HG03103 (cell line): ENCODE data around the gene SLC25A22.

Experiments
- ATAC-seq: cut with Tn5 transposase; IDR thresholded peaks from one replicate; pipeline ENCODE4 v1.9.1; 2021; ENCODE audit warnings: low read depth; ENCODE audit not compliant: unreplicated experiment

SLC25A22 gene

GRCh38 chr11:798093-798713, at the start of gene SLC25A22:
TSS of gene SLC25A22 (minus strand) at chr11:798281. CDS start at chr11:795006, 3,275 bp downstream.
- ATAC-seq = peak; percentile 54

DNA sequence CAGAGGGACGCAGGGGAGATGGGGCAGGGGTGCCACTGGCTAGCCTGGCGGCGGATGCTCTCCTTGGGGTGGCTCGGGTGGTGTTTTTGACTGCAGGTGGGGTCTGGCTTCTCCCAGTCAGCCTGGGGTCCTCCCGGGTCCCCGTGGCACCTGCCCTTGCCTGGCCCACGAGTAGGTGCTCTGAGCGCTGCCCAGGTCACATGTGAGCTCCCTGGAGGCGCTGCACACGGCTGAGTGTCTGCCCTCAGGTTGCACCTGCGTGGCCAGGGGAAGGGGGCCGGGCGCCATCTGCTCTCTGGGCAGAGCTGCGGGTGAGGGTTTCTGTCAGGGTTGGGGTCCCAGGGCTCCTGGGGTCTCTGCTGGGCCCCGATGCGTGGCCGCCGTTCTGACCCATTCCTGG, 49.8 kb upstream of the SLC25A22 start:
- no peak for ATAC-seq

DNA sequence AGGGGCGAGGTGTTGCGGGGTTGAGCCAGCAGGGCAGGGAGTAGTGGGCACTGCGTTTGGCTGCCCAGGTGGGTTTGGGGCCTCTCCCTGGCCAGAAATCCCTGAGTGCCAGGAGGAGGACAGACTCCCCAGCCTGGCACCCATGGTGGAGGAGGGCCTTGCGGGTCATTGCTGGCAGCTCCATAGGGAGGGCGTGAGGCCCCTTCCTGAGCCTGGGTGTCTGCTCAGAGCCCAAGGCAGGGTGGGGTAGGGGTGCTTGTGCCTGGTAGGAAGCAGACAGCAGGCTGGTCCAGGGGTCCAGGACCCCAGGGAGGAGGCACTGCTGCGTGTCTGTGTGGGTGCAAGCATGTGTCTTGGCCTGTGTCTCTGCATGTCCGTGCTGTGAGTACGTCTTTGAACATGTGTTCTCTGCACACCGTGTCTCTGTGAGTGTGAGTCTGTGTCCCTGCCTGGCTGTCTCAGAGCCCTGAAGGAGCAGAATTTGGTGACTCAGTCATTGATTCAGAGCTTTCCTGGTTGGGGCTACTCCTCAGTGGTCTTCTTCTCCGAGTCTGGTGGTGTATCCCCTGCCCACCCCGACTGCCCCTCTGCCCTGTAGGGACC, 48.5 kb upstream of the SLC25A22 start:
- no peak for ATAC-seq

GRCh38 chr11:845872-846495, 47.9 kb upstream of the SLC25A22 start:
- ATAC-seq = no peak

DNA sequence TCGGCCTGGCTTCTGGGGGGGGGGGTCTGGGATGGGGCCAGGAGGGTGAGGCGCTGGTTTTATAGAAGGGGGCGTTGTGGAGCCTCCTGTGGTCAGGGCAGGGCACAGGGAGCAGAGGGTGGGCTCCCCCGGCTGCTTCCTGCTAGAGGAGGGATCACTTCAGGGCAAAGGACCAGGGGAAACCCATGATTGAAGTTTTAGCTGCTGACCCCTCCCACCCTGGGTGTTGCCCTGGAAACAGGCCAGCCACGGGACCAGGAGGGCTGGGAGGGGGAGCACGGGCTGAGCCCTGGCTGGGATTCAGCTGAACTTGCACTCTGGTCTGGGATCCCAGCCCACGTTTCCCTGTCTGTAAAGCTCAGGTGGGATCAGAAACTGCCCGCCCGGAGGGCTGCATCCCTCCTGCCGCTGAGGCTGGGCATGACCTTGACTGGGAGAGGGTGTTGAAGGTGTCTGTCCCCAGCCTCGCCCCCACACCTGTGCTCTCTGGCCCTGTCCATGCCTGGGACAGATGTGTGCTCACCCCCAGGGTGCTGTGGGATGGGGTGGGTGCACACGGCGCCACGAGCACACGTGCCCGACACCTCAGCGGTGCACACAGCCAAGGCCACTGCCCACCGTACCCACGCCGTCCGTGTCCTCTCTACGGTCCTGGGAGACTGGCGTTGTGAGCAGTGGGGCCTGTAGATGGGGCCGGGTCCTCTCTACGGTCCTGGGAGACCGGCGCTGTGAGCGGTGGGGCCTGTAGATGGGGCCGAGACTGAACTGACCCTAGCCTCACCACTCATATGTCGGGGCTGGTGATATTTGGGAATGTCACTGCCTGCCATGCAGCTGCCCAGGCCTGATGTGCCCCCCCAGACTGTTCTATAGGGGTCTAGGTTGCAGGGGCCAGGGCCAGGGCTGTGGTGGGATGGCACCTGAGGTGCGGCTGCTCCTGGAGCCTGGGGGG, 46.9 kb upstream of the SLC25A22 start:
- ATAC-seq = no peak

DNA sequence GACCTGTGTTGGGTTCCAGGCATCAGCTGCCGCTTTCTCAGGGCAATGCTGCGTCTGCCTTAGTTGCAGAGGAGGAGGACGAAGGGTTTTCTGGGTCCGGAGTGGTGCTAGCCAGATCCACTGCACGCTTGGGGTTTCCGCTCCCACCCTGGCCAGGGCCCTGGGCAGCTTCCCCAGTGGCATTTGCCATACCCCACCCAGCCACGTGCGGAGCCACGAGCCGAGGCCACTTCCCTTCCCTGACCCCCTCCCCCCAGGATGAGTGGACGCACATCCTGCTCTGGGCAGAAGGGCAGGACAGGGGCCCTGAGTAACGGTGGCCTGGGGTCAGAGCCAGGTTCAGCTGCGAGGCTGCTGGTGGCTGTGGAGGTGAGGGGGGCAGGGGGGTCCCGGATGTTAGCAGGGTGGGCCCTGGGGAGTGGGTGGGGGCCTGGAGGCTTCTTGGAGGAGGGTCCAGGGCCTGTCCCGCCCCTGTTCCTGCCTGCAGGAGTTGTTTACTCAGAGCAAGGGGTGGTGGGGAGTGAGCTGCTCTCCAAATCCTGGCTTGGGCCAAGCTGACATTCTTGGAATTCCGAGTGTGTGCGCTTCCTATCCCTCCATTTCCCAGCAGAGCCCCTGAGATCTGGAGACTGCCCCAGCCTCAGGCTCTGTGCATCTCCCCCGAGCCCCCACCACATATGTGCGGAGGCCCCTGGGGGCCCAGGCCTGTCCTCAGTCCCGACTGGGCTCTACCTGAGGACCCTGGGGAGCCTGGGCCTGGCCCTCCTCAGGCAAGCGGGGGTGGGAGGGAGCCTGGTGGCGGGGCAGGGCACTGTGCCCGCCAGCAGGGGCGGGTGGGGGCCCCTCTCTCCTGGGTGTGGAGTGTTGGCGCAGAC, 46.0 kb upstream of the SLC25A22 start:
- no peak for ATAC-seq

GRCh38 chr11:843086-843734, 45.1 kb upstream of the SLC25A22 start:
- no peak for ATAC-seq

GRCh38 chr11:842370-843002, 44.4 kb upstream of the SLC25A22 start, which contains the start of the genes POLR2L and TSPAN4:
TSS of gene POLR2L (minus strand) at chr11:842529. CDS start at chr11:842508, 21 bp downstream.
TSS of gene TSPAN4 (plus strand) at chr11:842852. CDS start at chr11:850305, 7,453 bp downstream.
- ATAC-seq = peak; percentile 45

DNA sequence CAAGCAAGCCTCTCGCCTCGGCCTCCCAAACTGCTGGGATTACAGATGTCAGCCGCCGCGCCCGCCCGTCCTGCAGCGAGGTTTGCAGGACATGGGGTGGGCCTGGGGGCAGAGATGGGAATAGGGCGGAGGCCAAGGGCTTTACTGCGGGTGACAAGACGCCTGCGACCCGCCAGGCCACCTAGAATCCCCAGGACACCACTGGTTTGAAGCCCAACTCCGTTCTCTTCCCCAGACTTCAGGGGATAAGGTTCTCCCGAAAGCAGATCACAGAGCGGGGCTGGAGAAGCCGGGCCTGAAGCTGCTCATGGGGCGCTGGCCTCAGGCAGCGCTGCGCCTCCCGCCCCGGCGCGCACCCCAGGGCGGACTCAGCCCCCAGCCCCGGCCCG, 43.9 kb upstream of the SLC25A22 start:
- peak; percentile 22 for ATAC-seq

GRCh38 chr11:839875-840617, 42.0 kb upstream of the SLC25A22 start:
- ATAC-seq = no peak

DNA sequence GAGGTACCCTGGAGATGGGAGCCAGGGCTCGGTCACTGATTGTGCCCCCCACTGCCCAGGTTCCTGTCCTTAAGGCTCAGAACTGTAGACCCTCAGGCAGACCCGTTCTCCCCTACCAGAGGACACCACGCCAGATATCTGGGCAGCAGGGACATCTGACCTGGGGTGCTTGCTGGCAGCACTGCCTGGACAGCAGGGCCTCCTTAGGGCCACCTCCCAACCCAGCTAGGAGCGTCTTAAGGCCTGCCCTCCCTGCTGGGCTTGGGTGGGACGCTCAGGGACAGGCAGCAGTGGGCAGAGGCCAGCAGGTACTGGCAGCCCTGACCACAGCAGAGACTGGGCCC, 41.2 kb upstream of the SLC25A22 start:
- no peak for ATAC-seq

DNA sequence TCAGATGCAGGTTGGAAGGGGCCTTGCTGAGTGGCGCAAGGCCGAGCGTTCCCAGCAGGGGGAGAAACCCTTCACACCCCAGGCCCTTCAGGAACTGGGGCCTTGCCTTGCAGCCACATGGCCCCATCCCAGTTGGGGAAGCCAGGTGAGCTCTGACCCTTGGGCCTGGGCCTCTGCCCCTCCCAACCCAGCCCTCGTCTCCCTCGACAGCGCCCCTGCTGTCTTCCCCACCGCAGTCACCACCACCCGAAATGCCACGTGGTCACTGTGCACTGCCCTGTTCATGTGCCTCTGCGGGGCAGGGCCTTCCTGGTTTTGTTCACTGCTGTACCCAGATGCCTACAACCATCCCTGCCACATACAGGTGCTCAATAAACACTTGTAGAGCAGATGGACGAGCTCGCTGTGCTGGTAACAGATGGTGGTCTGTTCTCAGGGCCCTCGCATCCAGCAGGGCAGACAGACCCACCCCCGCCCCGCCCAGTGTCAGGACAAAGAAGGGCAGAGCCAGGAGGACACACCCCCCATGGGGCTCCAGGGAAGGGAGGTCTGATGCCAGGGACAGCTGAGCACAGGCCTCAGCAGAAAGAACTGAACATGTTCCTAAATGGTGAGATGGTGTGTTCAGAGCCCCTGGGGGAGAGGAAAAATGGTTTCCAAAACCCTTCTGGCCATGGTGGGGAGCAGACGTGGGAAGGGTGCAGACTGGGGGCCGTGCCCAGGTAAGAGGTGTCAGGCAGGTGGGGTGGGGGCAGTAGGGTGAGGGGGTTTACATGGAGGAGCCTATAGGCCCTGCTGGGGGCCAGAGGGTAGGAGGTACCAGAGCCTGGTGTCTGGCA, 40.6 kb upstream of the SLC25A22 start:
- no peak for ATAC-seq

DNA sequence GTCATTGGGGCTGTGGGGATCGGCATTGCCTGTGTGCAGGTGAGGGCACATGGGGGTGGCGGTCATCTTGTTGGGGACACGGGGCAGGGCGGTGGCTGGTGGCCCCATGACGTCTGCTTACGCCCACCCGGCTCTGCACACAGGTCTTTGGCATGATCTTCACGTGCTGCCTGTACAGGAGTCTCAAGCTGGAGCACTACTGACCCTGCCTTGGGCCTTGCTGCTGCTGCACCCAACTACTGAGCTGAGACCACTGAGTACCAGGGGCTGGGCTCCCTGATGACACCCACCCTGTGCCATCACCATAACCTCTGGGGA, 39.9 kb upstream of the SLC25A22 start:
- no peak for ATAC-seq

DNA sequence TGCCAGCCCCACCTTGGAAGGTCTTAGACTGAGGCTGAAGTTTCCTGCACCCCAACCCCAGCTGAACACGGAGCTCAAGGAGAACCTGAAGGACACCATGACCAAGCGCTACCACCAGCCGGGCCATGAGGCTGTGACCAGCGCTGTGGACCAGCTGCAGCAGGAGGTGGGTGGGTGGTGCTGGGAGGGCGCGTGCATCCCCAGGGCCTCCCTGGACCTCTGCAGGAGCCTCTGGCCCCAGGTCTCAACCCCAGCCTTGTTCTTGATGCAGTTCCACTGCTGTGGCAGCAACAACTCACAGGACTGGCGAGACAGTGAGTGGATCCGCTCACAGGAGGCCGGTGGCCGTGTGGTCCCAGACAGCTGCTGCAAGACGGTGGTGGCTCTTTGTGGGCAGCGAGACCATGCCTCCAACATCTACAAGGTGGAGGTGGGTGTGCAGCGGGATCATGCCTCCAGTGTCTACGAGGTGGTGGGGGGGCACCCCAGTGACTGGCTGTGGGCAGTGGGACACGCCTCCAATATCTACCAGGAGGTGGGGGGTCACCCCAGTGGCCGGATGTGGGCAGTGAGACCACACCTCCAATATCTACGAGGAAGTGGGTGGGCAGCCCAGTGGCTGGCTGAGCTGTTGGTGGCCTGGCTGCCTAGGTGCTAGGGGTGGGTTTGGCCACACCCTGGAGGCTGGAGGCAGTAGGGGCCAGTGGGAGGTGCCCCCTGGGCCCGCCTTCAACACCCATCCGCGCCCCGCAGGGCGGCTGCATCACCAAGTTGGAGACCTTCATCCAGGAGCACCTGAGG, 39.3 kb upstream of the SLC25A22 start:
- no peak for ATAC-seq

- ATAC-seq = no peak
Measured at GRCh38 chr11:836700-837099, 38.6 kb upstream of the SLC25A22 start.

DNA sequence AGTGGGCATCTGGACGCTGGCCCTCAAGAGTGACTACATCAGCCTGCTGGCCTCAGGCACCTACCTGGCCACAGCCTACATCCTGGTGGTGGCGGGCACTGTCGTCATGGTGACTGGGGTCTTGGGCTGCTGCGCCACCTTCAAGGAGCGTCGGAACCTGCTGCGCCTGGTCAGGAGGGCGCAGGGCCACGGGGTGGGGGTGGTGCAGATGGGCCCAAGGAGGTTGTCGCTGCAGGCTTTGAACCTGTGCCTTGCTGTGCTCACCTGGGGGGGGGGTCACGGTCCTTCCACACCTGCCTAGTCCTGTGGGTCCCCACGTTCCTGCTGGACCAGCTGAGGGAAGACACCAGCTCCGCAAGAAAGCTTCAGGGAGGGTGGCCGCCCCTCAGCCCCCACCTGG, 38.2 kb upstream of the SLC25A22 start:
- no peak for ATAC-seq
